HG03378 (cell line): Measurements from ENCODE around the gene MEG3.

Experiments
- ATAC-seq: cut with Tn5 transposase; IDR thresholded peaks from one replicate; pipeline ENCODE4 v1.9.1; 2021; ENCODE audit warnings: mild to moderate bottlenecking, moderate library complexity; ENCODE audit not compliant: unreplicated experiment

The MEG3 gene

GRCh38 chr14:100862277-100862676 lies 36.4 kb downstream of the MEG3 start:
- no peak for ATAC-seq

DNA sequence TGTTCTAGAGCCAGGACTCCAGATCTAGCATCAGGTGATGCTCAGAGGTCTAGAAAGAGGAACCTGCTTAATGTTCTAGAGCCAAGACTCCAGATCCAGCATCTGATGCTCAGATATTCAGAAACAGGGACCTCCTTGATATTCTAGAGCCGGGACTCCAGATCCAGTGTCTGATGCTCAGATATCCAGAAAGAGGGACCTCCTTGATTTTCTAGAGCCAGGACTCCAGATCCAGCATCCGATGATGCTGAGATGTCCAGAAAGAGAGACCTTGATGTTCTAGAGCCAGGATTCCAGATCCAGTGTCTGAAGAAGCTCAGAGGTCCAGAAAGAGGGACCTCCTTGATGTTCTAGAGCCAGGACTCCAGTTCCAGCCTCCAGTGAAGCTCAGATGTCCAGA lies 36.9 kb downstream of the MEG3 start:
- ATAC-seq, result no peak

GRCh38 chr14:100864206-100864605 lies 38.3 kb downstream of the MEG3 start:
- no peak for ATAC-seq

GRCh38 chr14:100864960-100865681 lies 39.2 kb downstream of the MEG3 start:
- no peak for ATAC-seq

GRCh38 chr14:100865682-100866591 lies 40.0 kb downstream of the MEG3 start:
- no peak for ATAC-seq

DNA sequence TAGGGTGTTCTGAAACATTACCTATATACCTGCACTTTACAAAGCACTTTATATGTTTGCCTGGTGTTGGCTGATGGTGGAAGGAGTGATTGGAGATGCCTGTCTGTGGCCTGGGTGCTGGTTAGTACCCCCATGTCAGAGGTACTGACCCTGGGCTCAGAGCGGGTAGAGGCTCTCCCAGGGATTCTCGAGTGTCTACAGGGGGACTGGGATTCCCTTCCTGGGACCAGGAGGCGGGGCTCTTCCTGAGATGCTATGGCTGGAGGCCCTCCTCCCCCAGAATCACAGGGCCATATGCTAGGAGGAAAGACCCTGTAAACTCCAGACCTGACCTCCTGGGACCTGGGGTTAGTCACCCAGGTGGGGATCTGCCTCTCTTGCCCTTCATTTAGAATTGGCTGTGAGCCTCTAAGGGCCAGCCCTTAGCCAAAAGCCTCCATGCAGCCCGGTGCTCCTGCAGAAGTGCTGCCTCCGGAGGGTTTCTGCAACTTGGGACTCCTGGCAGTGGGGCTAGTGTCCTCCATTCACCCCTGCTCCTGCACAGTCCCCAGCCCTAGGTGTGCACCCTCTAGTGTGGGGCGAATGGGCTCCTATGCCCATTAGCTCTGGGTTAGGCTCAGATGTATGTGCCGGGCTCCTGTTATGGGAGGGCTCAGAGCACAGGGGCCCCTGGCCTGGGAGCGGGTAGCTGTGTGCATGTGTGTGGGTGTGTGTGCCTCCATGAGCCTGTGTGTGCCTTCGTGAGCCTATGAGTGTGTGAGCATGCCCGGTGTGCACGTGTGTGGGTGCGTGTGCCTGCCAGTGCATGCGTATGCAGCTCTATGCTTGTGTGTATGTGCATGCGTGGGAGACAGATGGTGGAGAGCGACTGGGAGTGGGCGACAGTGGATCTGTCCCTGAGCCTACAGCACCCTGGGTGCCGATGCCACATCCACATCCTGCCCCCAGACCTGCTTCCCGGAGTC lies 41.0 kb downstream of the MEG3 start:
- no peak for ATAC-seq

DNA sequence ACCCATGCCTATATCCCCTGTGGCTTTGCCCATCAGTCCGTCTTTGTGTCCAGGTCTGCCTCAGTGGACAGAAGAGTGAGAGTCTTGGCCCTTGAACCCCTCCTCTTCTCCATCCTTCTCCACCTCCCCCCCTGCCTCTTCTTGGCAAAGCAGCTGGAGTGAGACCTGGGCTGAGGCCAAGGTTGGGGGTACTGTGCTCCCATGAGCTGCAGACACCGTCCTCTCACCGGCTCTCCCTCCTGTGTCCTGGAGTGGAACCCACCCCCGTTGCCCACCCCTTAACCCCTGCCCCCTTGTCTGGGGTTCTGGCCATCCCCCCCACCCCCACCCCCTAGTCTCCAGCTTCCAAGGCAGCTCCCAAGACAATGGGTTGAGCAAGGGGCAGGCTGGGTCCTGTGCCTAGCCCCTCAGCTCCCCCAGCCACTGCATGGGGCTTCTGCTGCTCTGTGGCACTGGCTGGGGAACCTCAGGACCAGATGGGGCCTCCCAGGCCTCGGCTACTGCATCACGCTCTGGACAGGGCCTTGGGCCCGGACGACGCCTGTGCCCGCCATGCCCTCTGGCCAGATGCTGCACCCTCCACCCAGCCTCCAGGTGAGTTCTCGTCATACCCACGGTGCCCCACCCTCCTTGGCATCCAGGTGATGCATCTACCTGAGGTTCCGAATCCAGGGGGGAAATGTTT lies 41.9 kb downstream of the MEG3 start:
- ATAC-seq, result no peak

- ATAC-seq, result no peak
Measured at GRCh38 chr14:100868621-100869370, 42.9 kb downstream of the MEG3 start.

- no peak for ATAC-seq
Measured at GRCh38 chr14:100871234-100872186, 45.6 kb downstream of the MEG3 start.

- ATAC-seq, result no peak
Measured at GRCh38 chr14:100872259-100873095, 46.6 kb downstream of the MEG3 start.

DNA sequence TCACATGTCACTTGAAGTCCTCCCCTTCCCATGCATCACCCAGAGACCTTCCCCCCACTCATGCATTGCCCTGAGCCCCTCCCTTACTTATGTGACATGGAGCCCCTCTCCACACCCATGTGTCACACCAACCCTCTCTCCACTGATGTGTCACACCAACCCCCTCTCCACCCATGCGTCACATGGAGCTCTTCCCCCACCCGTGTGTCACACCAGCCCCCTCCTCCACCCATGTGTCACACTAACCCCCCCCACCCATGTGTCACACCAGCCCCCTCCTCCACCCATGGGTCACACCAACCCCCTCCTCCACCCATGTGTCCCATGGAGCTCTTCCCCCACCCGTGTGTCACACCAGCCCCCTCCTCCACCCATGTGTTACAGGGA lies 47.2 kb downstream of the MEG3 start:
- no peak for ATAC-seq

GRCh38 chr14:100874051-100874410 lies 48.1 kb downstream of the MEG3 start:
- no peak for ATAC-seq

DNA sequence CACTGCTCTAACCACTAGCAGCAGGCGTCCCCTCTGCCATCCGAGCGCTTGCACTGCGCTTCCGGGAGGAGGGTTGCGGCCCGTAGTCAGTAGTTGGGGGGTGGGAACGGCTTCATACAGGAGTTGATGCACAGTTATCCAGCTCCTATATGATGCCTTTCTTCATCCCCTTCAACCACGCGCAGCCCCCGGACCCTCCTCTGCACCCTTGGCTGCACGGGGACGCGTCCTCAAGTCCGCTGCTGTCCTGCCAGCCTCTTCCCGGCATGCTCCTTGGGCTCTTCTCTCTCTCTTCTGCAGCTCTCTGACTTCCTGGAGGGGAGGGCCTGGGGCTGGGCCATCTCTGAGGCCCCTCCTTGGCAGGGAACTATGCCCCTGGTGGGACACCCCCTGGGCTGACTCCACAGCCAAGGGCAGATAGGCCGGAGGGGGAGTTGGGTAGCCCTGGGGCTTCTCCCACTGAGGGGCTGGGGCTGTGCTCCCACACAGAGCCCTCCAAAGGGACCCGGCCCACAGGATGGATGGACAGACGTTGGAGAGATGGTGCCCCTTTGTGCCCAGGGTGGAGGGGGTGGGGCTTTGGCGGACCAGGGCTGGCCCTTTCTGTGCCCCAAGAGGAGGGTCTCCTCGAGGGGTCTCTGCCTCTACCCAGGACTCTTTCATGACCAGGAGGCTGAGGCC lies 48.6 kb downstream of the MEG3 start:
- ATAC-seq, result no peak

- ATAC-seq, result no peak
Measured at GRCh38 chr14:100875126-100875525, 49.2 kb downstream of the MEG3 start.

- ATAC-seq, result no peak
Measured at GRCh38 chr14:100875861-100876590, 50.1 kb downstream of the MEG3 start.

DNA sequence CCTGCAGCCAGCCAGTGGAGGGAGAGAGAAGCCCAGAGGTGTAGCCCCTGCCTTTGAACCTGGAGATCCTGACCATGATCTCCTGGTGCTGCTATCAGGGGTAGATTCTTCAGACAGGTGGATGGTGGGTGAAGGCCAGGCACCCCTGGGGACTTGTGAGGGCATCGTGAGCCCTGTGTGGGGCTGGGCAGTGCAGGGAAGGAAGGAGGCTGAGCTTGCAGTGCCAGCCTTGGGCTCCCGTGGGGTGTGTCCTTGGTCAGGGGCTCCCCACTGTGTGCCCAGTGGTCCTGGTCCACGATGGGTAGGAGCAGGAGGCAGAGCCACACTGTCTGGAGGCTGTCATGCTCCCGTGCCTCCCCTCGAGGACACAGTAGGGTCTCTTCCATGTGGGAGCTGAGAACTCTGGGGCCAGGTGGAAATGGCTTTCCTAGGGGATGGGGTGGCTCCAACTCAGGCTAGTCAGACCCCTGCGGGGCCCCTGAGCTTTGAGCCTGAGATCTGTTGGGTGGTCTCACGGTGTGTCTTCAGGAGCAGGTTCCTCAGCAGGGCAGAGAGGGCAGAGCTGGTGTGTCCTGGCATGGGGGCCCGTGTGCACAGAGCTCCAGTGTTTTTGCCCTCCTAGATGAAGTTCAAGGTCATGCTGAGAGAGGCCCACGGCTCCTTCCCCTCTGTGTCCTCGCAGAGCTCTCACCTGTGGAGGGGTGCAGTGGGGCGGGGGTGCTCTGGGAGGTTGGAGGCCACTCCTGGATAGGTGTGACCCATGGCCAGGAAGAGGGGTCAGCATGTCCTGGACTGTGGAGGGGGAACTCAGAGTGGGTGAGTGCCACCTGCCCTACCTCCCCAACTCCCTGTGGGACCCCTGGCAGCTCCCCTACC lies 52.6 kb downstream of the MEG3 start:
- ATAC-seq, result no peak
